Measurements from ENCODE around the gene RERE.

RERE gene

DNA sequence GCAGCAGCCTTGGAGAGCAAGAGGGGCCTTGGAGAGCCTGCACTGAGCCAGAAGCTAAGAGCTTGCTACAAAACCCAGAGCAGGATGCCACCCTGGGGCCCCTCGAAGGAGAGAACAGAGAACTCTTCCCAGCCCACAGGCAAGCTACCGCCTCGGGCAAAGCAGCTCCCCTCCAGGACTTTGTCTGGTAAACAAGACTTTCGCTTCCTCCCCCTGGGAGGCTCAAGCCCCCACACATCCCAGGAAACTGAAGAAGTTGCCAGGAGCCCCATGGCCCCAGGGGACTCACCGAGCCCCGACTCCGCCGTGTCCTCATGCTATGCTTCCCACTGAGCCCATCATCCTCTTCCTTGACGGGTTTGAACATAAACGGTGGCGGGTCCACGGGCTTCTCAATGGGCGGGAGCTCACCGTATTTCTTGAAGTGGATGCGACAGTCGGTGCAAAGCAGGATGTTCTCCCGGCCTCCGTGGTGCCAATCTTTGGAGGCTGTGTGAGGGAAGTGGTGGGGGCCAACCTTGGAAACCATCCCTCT is 453.6 kb downstream of the RERE start:
- DNase-seq (ENCODE audit: low read depth in 2 of 2): no peak

DNA sequence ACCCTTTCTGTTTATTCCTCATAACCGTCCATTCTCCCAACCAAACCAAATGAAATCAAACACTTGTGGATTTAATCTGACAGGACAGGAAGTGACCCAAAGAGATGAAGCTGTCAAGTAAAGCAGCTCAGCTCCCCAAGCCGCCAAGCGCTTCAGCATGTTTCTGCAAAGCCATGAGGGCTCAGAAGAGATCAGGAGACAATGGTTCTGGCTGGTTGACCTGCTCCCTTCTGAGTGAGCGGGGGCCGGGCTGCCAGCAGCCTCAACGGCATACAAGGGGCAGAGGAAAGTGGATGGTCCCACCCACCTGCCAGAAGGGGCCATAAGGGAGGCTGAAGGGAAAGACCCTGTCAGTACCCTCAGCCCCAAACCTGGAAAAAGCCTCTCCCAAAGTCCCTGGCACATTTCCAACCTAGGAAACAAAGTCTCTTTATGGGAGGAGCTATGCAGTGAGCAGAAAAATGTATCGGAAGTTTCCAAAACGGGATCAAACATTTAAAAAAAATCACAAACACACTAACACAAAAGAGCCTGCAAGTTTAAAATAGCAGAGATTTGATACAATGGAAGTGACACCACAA is 454.2 kb downstream of the RERE start:
- DNase-seq (ENCODE audit: low read depth in 2 of 2): no peak

DNA sequence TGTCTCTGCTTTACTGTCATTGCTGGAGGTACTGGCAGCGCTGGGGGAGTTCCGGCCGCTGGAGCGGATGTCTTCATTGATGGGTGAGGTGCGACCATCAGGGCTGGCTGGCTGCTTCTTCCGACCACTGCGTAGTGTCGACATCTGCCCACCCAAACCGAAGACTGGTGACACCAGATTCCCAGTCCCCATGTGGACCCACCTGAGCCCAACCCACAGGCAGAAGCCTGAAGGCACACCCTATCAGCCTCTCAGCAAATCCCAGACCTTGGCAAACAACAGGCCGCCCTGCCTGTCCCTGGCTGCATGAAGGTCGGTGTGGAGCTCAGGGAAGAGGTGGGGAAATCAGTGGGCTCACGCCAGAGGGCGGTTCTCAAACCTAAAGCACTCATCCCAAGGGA is 454.7 kb downstream of the RERE start:
- no peak for DNase-seq (ENCODE audit: low read depth in 2 of 2)

DNA sequence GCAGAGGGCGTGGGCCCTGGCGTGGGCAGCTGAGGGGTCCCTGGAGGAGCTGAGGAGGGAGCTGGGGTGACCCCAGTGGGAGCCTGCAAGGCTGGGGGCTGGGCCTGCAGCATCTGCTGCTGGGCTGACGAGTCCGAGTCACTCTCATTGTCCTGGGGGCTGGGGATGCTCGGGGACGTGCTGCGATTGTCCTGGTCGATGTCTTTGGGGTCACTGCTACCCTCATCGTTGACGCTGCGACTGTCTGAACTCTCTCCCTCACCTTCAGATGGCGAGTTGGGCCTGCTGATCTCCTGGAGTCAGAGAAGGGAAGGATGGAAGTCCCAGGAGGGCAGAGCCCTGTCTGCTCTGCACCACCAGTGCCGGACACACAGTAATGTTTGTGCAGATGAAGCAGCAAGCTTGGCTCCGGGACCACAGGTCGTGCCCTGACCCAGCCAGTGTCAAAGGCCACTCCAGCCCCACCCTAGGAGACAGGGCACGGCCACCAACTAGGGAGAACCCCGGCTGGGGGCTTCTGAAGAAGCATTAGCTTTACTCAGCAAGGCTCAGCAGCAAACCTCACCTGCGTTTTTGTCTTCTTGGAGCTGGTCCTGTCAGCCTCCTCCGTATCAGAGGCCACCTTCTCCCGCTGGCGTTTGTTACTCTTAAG is 456.1 kb downstream of the RERE start:
- no peak for DNase-seq (ENCODE audit: low read depth in 2 of 2)

DNA sequence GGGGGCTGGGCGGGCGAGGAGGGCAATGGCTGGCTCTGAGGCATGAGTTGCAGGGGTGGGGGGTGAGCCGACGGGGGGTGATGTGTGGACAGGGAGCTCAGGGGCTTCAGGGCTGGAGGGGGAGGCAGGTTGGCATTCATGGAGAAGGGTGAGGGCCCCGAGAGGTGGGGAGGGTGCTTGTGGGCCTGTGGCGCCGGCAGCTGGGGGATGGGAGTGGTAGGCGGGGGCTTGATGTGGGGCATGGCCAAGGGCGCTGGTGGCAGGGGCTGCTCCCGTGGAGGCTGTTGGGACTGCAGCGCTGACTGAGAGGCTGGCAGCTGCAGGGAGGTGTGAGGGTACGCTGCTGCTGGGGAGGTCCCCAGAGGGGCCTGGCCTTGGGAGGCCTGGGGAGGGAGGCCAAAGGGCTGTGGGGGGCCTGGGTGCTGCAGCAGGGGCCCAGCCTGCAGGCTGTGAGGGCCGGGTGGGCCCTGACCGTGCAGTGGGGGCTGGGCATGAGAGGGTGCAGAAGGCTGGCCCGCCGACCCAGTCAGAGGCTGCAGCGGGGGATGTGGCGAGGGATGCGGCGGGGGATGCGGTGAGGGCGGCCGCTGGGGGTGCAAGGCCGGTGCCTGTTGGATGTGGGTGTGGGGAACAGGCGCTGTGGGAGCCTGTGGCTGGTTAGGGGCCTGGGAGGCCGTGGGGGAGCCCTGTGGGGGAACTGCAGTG is 456.8 kb downstream of the RERE start:
- DNase-seq (ENCODE audit: low read depth in 2 of 2): no peak

DNA sequence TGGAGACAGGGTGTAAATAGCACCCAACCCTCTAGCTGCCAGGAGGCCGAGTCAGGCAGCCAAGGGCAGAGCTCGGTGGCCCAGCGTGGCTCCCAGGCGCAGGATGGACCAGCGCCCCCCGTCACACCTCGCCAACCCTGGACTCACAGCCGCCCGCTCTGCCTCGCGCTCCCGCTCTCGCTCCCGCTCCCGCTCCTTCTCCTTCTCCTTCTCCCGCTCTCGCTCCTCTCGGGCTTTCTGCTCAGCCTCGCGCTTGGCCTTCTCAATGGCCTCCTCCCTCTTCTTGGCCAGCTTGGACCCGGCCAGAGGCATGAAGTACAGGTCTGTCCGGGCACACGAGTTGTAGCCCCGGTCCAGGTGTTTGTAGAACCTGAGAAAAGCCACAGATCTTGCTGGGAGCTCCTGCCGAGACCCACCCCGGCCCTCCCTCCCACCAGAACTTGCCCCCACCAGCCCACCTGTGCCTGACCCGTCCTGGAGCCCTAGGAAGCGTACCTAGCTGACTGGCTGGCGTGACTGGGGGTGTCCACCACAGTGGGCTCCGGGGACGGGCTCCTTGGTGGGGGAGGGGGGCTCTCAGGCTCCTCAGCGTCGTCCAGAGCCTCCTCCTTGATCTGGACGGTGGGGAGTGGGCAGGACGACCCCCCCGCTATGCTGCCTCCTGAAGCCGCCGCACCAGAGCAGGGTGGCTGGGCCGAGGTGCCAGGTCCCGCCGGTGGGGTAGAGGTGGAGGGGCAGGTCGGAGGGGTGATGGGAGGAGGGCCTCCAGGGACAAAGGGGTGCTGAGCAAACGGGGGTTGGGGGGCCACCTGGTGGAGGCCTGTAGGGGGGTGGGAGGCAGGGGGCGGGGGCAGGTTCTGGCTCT is 457.6 kb downstream of the RERE start:
- DNase-seq (ENCODE audit: low read depth in 2 of 2): no peak

DNA sequence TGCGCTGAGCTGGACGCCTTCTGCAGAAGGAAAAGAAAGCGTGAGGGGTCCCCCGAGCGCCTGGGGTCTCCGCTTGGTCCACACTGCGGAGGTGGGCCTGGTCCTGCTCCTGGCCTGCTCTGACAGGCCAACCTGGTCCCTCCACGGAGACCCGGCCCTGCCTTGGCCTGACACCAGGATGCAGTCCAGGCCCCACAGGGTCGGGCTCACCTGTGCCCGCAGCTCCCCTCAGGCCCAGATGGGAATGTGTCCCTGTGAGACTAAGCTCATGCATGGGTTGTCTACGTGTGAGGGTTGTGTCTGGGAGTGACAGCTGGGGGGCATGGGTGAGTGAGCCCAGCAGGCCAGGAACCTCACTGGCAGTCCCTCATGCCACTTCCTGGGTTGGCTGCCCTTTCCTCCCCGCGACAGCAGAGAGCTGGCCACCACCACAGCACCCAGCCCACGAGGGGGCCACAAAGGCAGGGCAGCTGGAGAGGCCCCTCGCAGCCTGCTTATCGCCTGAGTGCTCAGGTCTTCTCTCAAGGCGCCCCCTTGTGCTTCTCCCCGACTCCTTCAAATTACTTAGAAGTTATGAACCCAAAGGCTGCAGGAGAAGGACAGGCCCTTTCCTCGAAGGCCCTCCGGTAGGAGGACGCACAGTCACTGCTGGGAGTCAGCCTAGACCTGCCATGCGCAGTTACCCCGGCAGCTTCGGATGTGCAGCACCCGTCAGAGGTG is 458.4 kb downstream of the RERE start:
- DNase-seq (ENCODE audit: low read depth in 2 of 2): no peak

DNA sequence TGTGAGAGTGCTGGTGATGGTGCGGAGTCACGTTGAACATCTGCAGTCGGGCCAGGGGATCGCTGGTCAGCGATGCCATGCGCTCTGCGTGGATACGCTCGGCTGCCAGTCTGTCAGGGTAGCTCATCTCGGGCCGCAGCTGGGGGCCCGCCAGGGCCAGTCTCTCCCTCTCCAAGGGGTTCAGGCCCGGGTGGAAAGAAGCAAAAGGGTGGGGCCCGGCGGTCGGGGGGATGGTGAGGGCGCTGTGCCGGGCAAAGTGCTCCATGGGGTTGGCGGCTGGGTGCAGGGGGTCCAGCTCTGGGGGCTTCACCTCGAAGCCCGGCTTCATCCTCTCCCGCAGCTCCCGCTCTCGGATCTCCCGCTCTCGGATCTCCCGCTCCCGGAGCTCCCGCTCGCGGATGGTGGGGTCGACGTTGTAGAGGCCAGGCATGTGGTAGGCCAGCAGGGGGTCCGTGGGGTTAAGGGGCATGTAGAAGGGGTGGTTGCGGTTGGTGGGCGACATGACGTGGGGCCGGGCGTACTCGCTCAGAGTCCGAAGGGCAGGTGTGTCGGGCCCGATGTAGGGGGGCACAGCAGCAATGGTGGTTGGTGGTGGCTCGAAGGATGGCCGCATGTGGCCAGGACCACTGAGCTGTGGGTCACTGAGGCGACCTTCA is 459.1 kb downstream of the RERE start:
- no peak for DNase-seq (ENCODE audit: low read depth in 2 of 2)

DNA sequence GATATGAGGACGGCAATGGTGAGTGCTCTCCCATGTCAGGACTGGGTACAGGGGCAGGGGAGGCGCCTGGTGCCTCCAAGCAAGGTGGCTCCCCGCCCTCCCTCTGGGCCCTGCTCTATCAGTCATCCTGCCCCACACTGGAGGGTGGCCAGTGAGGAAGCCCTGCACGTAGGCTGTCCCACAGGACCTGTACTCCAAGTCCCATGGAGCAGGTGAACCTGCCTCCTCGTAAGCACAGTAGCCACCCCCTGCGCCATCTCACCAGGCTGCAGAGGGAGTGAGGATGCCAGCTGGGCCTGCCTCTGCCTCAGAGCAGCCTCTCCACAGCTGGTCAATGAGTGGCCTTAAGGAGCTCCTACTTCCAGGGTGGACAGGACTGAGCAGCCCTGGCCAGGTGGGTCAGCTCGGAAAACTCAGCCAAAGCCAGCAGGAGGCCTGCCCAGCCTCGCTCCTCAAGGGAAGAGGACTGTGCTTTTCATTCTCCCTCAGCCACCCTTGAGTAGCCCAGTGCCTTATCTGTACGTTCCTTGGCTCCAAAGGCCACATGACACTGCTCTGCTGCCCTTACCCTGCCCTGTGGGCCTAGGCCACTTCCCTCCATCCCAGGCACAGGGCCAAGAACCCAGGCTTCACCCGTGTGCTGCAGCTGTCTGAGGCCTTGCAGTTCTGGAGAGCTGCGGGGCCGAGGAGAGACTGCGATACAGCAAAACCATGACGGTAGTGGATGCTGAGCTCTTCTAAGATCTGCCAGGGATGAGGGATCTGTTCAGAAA is 459.9 kb downstream of the RERE start:
- DNase-seq (ENCODE audit: low read depth in 2 of 2): no peak

DNA sequence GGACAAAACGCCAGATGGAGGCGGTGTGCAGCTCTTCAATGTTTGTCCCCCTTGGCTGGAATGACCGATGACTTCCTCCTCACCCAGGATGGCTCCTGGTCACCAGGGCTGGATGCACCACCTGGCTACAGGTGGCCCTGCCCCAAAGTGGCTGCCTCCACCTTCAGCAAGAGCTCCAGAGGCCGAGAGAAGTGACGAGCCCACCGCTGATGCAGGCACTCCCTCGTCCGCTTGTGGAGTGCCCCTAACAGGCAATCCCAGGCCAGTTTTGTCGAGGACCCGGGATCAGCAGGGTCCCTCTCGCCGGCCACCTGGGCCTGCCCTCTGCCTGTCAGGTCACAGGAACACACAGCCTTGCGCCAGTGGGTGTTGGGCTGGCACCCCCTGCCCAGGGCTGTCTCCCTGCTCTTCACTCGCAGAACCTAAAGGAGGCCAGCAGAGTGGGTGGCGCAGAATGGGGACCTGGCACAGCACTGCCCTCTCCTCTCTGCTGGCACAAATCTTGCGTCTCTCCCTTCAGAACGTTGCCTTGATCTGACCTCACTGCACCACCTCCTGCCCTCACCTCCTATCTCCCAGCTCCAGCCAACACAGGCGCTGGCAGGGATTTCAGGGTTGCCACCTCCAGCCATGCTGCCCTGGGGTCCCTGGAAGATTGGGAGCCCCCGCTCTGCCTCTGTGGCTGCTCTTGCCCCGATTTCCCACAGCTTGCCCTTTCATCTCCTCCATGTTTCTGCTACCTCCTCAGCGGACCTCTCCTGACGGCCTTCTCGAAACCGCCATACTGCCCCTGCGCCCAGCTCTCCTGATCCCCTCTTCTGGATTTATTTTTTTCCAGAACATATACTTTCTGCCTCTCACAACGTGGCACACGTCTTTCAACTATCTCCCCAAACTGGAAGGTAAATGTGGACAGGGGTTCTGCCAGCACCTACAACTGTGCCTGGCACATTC is 460.9 kb downstream of the RERE start:
- DNase-seq (ENCODE audit: low read depth in 2 of 2): no peak

DNA sequence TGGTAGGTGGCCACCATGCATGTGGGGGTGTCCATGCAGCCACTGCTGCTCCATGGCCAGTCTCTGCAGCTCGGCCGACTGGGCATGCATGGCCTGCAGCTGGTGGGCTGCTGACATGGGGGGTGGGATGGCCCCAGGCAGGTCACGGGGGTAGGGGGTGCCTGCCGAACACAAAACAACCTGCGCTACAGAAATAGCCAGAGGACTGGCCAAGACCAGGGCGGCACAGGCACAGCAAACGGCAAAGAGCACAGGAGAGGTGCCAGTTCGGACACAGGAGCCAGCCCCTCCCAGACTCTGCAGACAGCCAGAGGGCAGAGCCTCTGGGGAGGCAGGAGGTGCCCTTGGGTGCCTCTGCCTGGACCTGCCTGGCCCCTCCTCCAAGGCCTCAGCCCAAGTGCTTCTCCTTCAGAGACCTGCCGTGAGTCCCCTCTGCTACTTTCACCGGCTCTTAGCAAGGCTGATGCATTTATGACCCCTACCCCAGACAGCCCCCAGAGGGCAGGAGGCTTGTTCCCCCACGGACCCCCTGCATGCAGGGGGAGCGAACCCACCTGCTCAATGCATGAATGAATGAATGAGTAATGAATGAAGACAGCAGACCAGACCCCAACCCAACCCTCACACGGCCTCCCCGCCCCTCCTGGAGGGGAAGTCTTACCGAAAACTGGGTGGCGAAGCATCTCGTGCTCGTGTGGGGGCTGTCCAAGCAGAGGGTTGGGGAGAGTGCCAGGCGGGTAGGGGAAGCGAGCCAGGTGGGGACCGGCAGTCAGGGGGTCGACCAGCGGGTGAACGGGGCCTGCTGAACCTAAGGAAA is 461.8 kb downstream of the RERE start:
- DNase-seq (ENCODE audit: low read depth in 2 of 2): no peak

DNA sequence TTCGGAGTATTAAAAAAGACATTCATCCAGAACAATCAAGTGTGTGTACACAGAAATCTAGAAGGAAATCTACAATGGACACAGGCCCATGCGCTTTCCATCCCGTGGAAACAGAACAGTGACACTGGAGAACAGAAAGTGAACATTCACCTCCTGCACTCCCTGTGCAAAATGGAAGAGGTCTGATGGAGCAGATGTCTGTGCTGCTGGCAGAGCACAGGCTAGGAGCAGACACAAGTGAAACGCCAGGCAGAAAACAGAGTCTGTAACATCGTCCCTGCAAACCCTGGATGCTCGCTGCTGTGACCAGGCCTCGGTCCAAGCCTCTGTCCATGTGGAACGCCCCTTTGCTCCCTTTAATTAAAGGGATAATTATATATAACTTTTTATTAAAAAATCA is 463.4 kb downstream of the RERE start:
- no peak for DNase-seq (ENCODE audit: low read depth in 2 of 2)

DNA sequence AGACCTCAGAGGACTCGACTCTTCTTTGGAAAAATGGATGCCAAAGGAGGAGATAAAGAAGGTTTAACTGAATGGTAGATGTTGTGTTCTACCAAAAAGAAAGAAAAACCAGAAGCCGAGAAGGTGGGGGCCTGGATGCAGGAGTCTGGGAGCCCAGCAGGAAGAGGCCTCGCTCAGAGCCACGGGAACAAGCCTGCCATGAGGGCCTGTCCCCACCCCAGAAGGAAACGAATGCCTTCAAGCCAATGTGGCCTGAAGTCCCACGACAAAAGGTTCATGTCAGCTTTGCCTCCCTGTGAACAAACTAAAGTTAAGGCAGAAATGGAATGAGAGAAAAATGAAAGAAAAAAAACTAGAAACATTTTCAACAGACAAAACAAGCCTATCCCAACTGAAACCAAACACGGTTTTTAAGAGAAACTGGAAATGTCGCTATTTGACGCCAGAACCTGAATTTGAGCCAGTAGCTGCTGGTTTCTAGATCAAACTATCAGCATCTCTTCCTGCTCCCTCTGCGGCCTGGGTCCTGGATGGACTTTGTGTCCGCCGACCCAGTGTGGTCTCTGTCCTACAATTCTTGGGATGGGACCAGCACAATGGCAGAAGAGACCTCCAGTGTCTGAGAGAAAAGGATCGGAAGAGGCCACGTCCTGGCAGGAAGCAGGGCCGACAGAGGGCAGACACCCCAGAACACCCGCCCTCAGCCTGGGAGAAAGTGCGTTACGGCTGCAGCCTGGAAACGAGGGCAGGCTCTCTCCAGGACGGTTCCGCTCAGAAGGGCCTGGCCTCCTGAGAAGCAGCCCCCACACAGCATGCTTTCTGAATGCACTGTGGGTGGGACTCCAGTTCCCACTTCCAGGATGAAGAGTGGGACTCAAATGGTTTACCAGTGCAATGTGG is 464.3 kb downstream of the RERE start:
- DNase-seq (ENCODE audit: low read depth in 2 of 2): no peak

DNA sequence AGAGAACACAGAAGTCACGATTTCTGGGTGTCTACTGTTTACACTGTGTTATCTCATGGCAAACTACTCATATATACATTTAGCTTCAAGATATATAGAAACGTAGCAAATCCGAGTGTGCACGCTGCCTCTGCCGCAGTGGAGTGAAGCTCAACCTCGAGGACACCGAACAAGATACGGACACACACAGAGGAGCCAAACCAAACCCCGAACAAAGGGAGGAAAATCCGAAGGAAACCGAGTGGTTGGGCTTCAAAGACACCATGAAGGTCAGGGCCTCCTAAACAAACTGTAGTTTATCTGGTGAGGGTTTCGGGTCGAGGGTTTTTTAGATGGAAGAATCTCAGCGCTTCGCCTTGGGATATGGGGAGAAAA is 465.0 kb downstream of the RERE start:
- DNase-seq (ENCODE audit: low read depth in 2 of 2): no peak

DNA sequence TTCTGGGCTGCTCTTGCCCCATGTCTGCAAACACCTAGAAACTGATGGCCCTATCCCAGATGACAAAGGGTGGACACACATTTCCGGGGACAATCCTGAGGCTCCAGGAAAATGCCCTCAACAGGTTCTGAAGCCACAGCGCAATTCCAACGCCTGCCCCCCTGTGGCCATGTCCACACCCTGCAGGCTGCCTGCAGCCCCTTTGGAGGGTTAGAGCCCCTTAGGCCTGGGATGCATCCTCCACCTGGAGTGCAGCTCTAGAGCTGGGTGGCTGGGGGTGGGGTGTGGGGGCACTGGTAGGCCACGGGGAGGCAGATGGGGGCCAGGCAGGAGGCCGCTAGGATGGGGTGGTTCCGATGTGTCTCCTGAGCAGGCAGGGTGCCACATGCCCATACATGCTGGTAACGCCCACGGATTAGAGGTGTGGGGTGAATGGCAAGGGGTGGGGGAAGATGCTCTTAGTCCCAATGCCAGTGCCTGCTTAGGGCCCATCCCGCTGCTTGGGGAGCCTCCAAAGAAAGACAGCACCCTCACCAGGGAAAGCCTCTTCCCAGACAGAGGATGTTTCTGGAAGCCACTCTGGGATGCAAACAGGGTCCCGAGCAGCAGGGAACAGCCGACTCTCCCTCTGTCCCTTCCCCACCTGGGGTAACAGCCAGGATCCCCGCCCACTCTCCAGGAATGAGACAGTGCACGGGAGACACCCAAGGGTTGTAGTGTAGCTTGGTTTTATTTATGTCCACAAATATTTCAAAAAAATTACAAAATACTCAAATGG is 465.6 kb downstream of the RERE start:
- no peak for DNase-seq (ENCODE audit: low read depth in 2 of 2)

DNA sequence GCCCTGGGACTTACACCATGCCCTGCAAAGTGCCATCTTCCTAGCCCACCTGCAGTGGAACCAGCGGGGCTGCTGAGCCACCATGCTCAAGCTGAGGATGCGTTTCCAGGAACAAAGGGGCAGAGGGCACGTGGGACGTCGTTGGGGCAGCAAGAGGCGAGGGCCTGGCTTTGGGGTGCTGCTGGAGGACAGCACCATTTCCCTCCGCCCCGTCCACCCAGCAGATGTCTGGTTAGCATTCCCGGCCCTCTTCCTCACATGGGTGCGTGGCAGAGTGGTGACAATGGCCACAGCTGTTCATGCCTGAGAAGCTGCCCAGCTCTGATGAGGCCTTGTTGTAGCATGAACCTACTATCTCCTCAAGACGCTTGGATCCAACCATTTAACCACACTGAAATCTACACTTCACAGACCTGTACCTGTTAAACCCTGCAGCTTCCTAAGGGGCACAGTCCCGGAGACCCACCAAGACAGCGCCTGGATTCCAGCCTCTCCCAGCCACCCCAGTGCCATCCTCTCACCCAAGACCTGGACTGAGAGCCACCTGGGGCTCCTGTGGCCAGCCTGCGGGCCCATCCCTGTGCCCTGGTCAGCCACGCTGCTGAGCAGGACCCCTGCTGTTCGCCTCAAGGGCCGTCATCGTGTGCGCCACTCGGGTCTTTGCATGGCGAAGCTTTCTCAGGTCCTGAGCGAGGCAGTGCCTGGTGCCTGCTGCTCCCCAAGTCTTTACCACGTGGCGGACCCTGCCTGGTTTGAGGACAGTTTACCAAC is 466.3 kb downstream of the RERE start:
- no peak for DNase-seq (ENCODE audit: low read depth in 2 of 2)
